Keratinocyte (primary cell): ENCODE results near the gene R3HCC1L.

Experiments used
- EZH2 ChIP-seq: IDR thresholded peaks from one replicate; pipeline ENCODE4 v1.6.1; 2012; ENCODE audit warnings: inconsistent platforms, mild to moderate bottlenecking, low read length, moderate library complexity
- TF ChIP-seq, protein P1 (sequence below), 3 experiments: IDR thresholded peaks in 1 of 3; conservative IDR thresholded peaks in 1 of 3; optimal IDR thresholded peaks in 1 of 3; 2 replicates in 2 of 3; 3 replicates in 1 of 3; pipeline versions ENCODE3 to v1.5.1; 2011; ENCODE audit warnings: low read length in 3 of 3, mild to moderate bottlenecking in 3 of 3, moderate library complexity in 2 of 3, control low read depth in 1 of 3, inconsistent platforms in 1 of 3; ENCODE audit not compliant: insufficient read depth in 2 of 3; ENCODE audit errors: extremely low read depth in 1 of 3

- TF ChIP-seq, protein P1, sequence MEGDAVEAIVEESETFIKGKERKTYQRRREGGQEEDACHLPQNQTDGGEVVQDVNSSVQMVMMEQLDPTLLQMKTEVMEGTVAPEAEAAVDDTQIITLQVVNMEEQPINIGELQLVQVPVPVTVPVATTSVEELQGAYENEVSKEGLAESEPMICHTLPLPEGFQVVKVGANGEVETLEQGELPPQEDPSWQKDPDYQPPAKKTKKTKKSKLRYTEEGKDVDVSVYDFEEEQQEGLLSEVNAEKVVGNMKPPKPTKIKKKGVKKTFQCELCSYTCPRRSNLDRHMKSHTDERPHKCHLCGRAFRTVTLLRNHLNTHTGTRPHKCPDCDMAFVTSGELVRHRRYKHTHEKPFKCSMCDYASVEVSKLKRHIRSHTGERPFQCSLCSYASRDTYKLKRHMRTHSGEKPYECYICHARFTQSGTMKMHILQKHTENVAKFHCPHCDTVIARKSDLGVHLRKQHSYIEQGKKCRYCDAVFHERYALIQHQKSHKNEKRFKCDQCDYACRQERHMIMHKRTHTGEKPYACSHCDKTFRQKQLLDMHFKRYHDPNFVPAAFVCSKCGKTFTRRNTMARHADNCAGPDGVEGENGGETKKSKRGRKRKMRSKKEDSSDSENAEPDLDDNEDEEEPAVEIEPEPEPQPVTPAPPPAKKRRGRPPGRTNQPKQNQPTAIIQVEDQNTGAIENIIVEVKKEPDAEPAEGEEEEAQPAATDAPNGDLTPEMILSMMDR (optimal IDR thresholded peaks at IDR 0.05 in 1 of 3, IDR thresholded peaks at IDR 0.05 in 1 of 3, conservative IDR thresholded peaks at IDR 0.05 in 1 of 3; ENCODE audit: extremely low read depth in 1 of 3, insufficient read depth in 2 of 3, low read length in 3 of 3) = no peak
- TF ChIP-seq EZH2 = no peak
Observed at GRCh38 chr10:98202378-98202777, 67.9 kb downstream of the R3HCC1L start.
